HepG2 (cell line): ENCODE results near the gene SLC25A11. TPM values are rescaled to one million over a fixed set of nuclear protein-coding genes. Genes with fewer than 3 reads are reported as not detected.

Source experiments
- ATAC-seq: fragments of 200-7000 bp; cut with Tn5 transposase; 3 replicates; pipeline ENCODE4 v1.9.1; 2020; ENCODE audit warnings: mild to moderate bottlenecking, moderate library complexity
- BruUV-seq: library from RNA; stranded (reverse); fragments of 400-500 nt; replicated peaks from 2 replicates; lab custom pipeline; 2021; lab: Mats Ljungman, UMichigan
- CTCF ChIA-PET: fragments of 300-600 bp; formaldehyde crosslinking; extraction: SDS; loops from one replicate; lab custom pipeline; 2021; ENCODE audit warnings: low total read pairs, inconsistent platforms, low intra/inter-chr PET ratio; lab: Yijun Ruan, JAX
- POLR2A ChIA-PET: fragments of 350-600 bp; sonication (Branson Sonifier 250); formaldehyde crosslinking; loops from one replicate; lab custom pipeline; 2020; ENCODE audit warnings: antibody characterized with exemption, inconsistent platforms; lab: Yijun Ruan, JAX
- DNase-seq: peaks from one replicate; pipeline ENCODE4 v3.0.0-alpha.2; 2015; ENCODE audit warnings: low spot score
- FAIRE-seq: peaks from 3 replicates; lab custom pipeline; 2011; peaks lifted over from hg19 to GRCh38; lab: Jason Lieb, UNC
- H2AFZ ChIP-seq: one replicate; pipeline ENCODE4 v1.6.1; 2011; ENCODE audit warnings: low read length, inconsistent platforms
- H3K27ac ChIP-seq: fragments of 300-600 bp; 3 replicates; pipeline ENCODE4 v1.8.0; 2011; ENCODE audit warnings: mixed run types, mild to moderate bottlenecking, mixed read lengths, low read length, inconsistent platforms; ENCODE audit not compliant: insufficient read depth; ENCODE audit errors: extremely low read length
- H3K27me3 ChIP-seq, 2 experiments: fragments of 200-600 bp in 1 of 2; 2 replicates in 1 of 2; 3 replicates in 1 of 2; pipeline versions ENCODE4 v1.6.0 to v1.8.0; 2011; ENCODE audit warnings: low read length in 2 of 2, mild to moderate bottlenecking in 2 of 2, moderate library complexity in 2 of 2, inconsistent platforms in 1 of 2; ENCODE audit not compliant: insufficient read depth in 2 of 2, control insufficient read depth in 1 of 2
- H3K36me3 ChIP-seq, 2 experiments: fragments of 200-600 bp in 1 of 2; replicated peaks in 1 of 2; 2 replicates in 1 of 2; 3 replicates in 1 of 2; pipeline versions ENCODE4 v1.5.1 to v1.8.0; 2011; ENCODE audit warnings: low read length in 2 of 2, inconsistent platforms in 1 of 2; ENCODE audit not compliant: insufficient read depth in 2 of 2, control insufficient read depth in 1 of 2
- H3K4me1 ChIP-seq: 2 replicates; pipeline ENCODE4 v1.5.1; 2012; ENCODE audit warnings: low read length, inconsistent platforms; ENCODE audit not compliant: insufficient read depth
- H3K4me2 ChIP-seq: 2 replicates; pipeline ENCODE4 v1.6.0; 2011; ENCODE audit warnings: low read depth, low read length, inconsistent platforms
- H3K4me3 ChIP-seq, 3 experiments: fragments of 200-600 bp in 1 of 3; sonication (generic), shearing (Covaris generic) in 1 of 3; replicated peaks in 1 of 3; 2 replicates each; pipeline ENCODE4 v1.5.1; 2011 to 2016; ENCODE audit warnings: low read length in 3 of 3, inconsistent platforms in 2 of 3, low read depth in 2 of 3, mild to moderate bottlenecking in 2 of 3, control low read depth in 1 of 3, mixed read lengths in 1 of 3; ENCODE audit not compliant: insufficient read depth in 1 of 3
- H3K79me2 ChIP-seq: one replicate; pipeline ENCODE4 v1.6.1; 2011; ENCODE audit warnings: low read length, inconsistent platforms; ENCODE audit not compliant: insufficient read depth
- H3K9ac ChIP-seq: 2 replicates; pipeline ENCODE4 v1.6.0; 2011; ENCODE audit warnings: mild to moderate bottlenecking, low read depth, low read length, inconsistent platforms; ENCODE audit not compliant: insufficient read depth
- H3K9me3 ChIP-seq: 2 replicates; pipeline ENCODE4 v1.5.1; 2012; ENCODE audit warnings: mild to moderate bottlenecking, low read length
- H4K20me1 ChIP-seq: 2 replicates; pipeline ENCODE4 v1.6.0; 2011; ENCODE audit warnings: inconsistent platforms, mild to moderate bottlenecking, low read length, moderate library complexity; ENCODE audit not compliant: insufficient read depth
- AKNA ChIP-seq: sonication (generic); formaldehyde crosslinking; IDR thresholded peaks from 2 replicates; pipeline ENCODE4 v1.4.0; 2020; ENCODE audit warnings: missing genetic modification reagents, borderline replicate concordance
- HNF4G ChIP-seq, 2 experiments: sonication (generic) in 1 of 2; formaldehyde crosslinking in 1 of 2; IDR thresholded peaks; 2 replicates each; pipeline versions ENCODE4 v1.4.0 to v1.6.1; 2011 to 2020; ENCODE audit warnings: borderline replicate concordance in 2 of 2, low read depth in 2 of 2, mild to moderate bottlenecking in 2 of 2, low read length in 1 of 2, missing genetic modification reagents in 1 of 2, moderate library complexity in 1 of 2
- PHF21A ChIP-seq: sonication (generic); formaldehyde crosslinking; IDR thresholded peaks from 2 replicates; pipeline ENCODE4 v1.5.0; 2020; ENCODE audit warnings: mild to moderate bottlenecking, missing genetic modification reagents
- PHF8 ChIP-seq: sonication (generic); formaldehyde crosslinking; IDR thresholded peaks from 2 replicates; pipeline ENCODE4 v1.5.0; 2020; ENCODE audit warnings: missing genetic modification reagents
- PLSCR1 ChIP-seq: sonication (generic); formaldehyde crosslinking; IDR thresholded peaks from 2 replicates; pipeline ENCODE4 v1.5.0; 2020; ENCODE audit warnings: missing genetic modification reagents, mild to moderate bottlenecking, borderline replicate concordance
- STAT6 ChIP-seq: sonication (generic); formaldehyde crosslinking; IDR thresholded peaks from 2 replicates; pipeline ENCODE4 v1.4.0; 2020; ENCODE audit warnings: missing genetic modification reagents, mild to moderate bottlenecking, borderline replicate concordance
- TFDP2 ChIP-seq: sonication (generic); formaldehyde crosslinking; IDR thresholded peaks from 2 replicates; pipeline ENCODE4 v1.4.0; 2020; ENCODE audit warnings: missing genetic modification reagents
- TGIF2 ChIP-seq: IDR thresholded peaks from 2 replicates; pipeline ENCODE4 v1.6.1; 2016; ENCODE audit warnings: control low read depth, missing compliant biosample characterization
- ZNF614 ChIP-seq: IDR thresholded peaks from 2 replicates; pipeline ENCODE4 v1.6.1; 2018; ENCODE audit warnings: missing biosample characterization, missing genetic modification reagents, inconsistent platforms, borderline replicate concordance
- ZNF761 ChIP-seq: sonication (generic); formaldehyde crosslinking; conservative IDR thresholded peaks from 2 replicates; pipeline ENCODE4 v1.4.0; 2020; ENCODE audit warnings: mild to moderate bottlenecking, missing genetic modification reagents
- ZNF792 ChIP-seq: IDR thresholded peaks from 2 replicates; pipeline ENCODE4 v1.6.1; 2016
- WGBS: methylation state at CpG from one replicate; pipeline ENCODE4 v1.1.6; 2017; ENCODE audit warnings: low lambda C conversion rate; 5-methylcytosine and 5-hydroxymethylcytosine counted together
- in situ Hi-C: cut with HindIII; loops from 2 replicates; pipeline ENCODE4 v1.10.0; 2017; ENCODE audit warnings: low pct_unique_long_range_greater_than_20kb; ENCODE audit not compliant: extremely low pct_ligation_motif_present
- intact Hi-C: fragments of 100-400 bp; cut with micrococcal nuclease; formaldehyde crosslinking; loops from one replicate; pipeline ENCODE4 v1.10.0; 2022; ENCODE audit not compliant: unreplicated experiment
- polyA plus RNA-seq, 8 experiments: library from polyadenylated mRNA; depleted of rRNA in 3 of 8; stranded (reverse) in 7 of 8; unstranded in 1 of 8; fragments of >200 nt; fragmentation: Illumina TruSeq in 4 of 8; extraction: Trizol in 4 of 8; gene quantifications; 2 replicates each; pipeline versions ENCODE4 v1.2.1 to v1.2.3, GENCODE V29; 2011 to 2016; ENCODE audit warnings: low read depth in 4 of 8, missing spikeins in 1 of 8, mixed read lengths in 1 of 8; ENCODE audit not compliant: insufficient read depth in 1 of 8
- total RNA-seq, 5 experiments: library from RNA; depleted of rRNA; stranded (reverse); fragments of >200 nt; fragmentation: Illumina TruSeq; extraction: Trizol; gene quantifications; 2 replicates each; pipeline ENCODE4 v1.2.3, GENCODE V29; 2016; ENCODE audit warnings: low read depth in 1 of 5

SLC25A11 gene
- total and polyA plus RNA-seq, 2 of the 13 experiments (the other 11 are each of a cell fraction or from before 2014, with no cell fraction given), result 35.4 to 47.2 TPM

GRCh38 chr17:4949321-4950074, 9.7 kb upstream of the SLC25A11 start (continued):
- TF ChIP-seq HNF4G (IDR thresholded peaks at IDR 0.05; ENCODE audit: borderline replicate concordance, low read depth, low read length), result peak; percentile 38; the same call in 1 of the 2 replicates
- no peak for TF ChIP-seq HNF4G (CRISPR knock-in tag; IDR thresholded peaks at IDR 0.05; ENCODE audit: borderline replicate concordance, low read depth)

GRCh38 chr17:4948931-4949320, 9.1 kb upstream of the SLC25A11 start:
- H3K4me3 ChIP-seq, result peak overlapping the region; percentile 70 to 100 (median 93)
- 1% methylated on average over 22 of the region's 40 CpGs for WGBS
- no peak for FAIRE-seq
- POLR2A ChIA-PET, result interaction anchor here (0.6 to 10.0 kb wide), 7 partner anchors 9 to 153 kb away, joined by 3 to 273 read pairs (median 9); partner anchors contain the start of genes INCA1, KIF1C, PSMB6 and RNF167
- peaks cover 10 to 28% of the 10 kb centered on the region in 2 experiments for H3K36me3 ChIP-seq
- peak; percentile 62 for ATAC-seq
- no peaks in the 10 kb centered on the region; a peak in 1 of 5 replicates for H3K27me3 ChIP-seq
- no peak overlapping the region for H2AFZ ChIP-seq
- H3K9ac ChIP-seq, result peak overlapping the region; percentile 84
- H3K27ac ChIP-seq, result peak overlapping the region; percentile 99
- no peaks in the 10 kb centered on the region for H3K9me3 ChIP-seq
- H3K79me2 ChIP-seq, result peaks cover 49% of the 10 kb centered on the region
- DNase-seq, result peak; percentile 82
- H4K20me1 ChIP-seq, result peaks cover 33% of the 10 kb centered on the region
- BruUV-seq, result no TSS peak
- intact Hi-C loops, result no loop called here
- in situ Hi-C loops, result no loop called here
- H3K4me1 ChIP-seq, result peaks cover 59% of the 10 kb centered on the region
- H3K4me2 ChIP-seq, result peak overlapping the region; percentile 84
- CTCF ChIA-PET, result no interaction called here
- TF ChIP-seq AKNA (CRISPR knock-in tag), result no peak
- TF ChIP-seq PHF8 (CRISPR knock-in tag), result no peak
- TF ChIP-seq TGIF2 (CRISPR knock-in tag), result peak; percentile 33; the same call in 1 of the 2 replicates
- 0 out of 2 replicates have a peak, but pooled peaks have one; percentile 48 for TF ChIP-seq TFDP2 (CRISPR knock-in tag)
- no peak; the same call in 1 of the 2 replicates for TF ChIP-seq ZNF792 (CRISPR knock-in tag)
- no peak for TF ChIP-seq ZNF614 (CRISPR knock-in tag)
- no peak for TF ChIP-seq PHF21A (CRISPR knock-in tag)
- no peak for TF ChIP-seq STAT6
- no peak for TF ChIP-seq ZNF761 (CRISPR knock-in tag)
- 0 out of 2 replicates have a peak, but pooled peaks have one; percentile 62 for TF ChIP-seq PLSCR1 (CRISPR knock-in tag)
